CD4-positive, alpha-beta T cell treated with Interleukin-17A for 4 hours (primary cell): ENCODE results near the gene CRADD.
"Not testable (repeated sequence)": the region's sequence is repeated elsewhere in the genome, so short reads cannot be mapped to it uniquely, and the experiment has no call there.

Experiments used
- DNase-seq: peaks from one replicate; pipeline ENCODE4 v3.0.0-alpha.2; 2020; ENCODE audit warnings: mixed read lengths

CRADD gene

GRCh38 chr12:93913845-93914244, 236.7 kb downstream of the CRADD start:
- DNase-seq, result no peak

GRCh38 chr12:93914281-93914680, 237.1 kb downstream of the CRADD start:
- DNase-seq, result no peak

- DNase-seq, result no peak
Observed at GRCh38 chr12:93915411-93915810, 238.2 kb downstream of the CRADD start.

GRCh38 chr12:93916402-93916801, 239.2 kb downstream of the CRADD start:
- DNase-seq, result no peak

- no peak for DNase-seq
Observed at GRCh38 chr12:93918262-93918661, 241.1 kb downstream of the CRADD start.

GRCh38 chr12:93918900-93919299, 241.7 kb downstream of the CRADD start:
- no peak for DNase-seq

- no peak for DNase-seq
Observed at GRCh38 chr12:93921521-93921920, 244.3 kb downstream of the CRADD start.

GRCh38 chr12:93922583-93923006, 245.4 kb downstream of the CRADD start:
- no peak for DNase-seq

GRCh38 chr12:93924367-93924766, 247.2 kb downstream of the CRADD start:
- no peak for DNase-seq

GRCh38 chr12:93925585-93926205, 248.5 kb downstream of the CRADD start:
- no peak for DNase-seq

- DNase-seq, result no peak
Observed at GRCh38 chr12:93926237-93926636, 249.1 kb downstream of the CRADD start.

GRCh38 chr12:93929081-93929480, 251.9 kb downstream of the CRADD start:
- not testable (repeated sequence) for DNase-seq

GRCh38 chr12:93937812-93938211, 260.6 kb downstream of the CRADD start:
- no peak for DNase-seq

GRCh38 chr12:93938317-93938716, 261.1 kb downstream of the CRADD start:
- DNase-seq, result no peak

- DNase-seq, result no peak
Observed at GRCh38 chr12:93938931-93939330, 261.8 kb downstream of the CRADD start.

- DNase-seq, result no peak
Observed at GRCh38 chr12:93939641-93940325, 262.6 kb downstream of the CRADD start.

- DNase-seq, result no peak
Observed at GRCh38 chr12:93943780-93944179, 266.6 kb downstream of the CRADD start.

- DNase-seq, result no peak
Observed at GRCh38 chr12:93944201-93944600, 267.0 kb downstream of the CRADD start.
